Adrenal gland (tissue), 5 donors: Measurements from ENCODE around the gene RETSAT.

ENCODE experiments used
- POLR2A ChIP-seq, 2 donors: fragments of 450-650 bp; IDR thresholded peaks; one replicate each; pipeline ENCODE4 v1.6.1; 2017; ENCODE audit warnings: antibody characterized with exemption in 2 of 2, mild to moderate bottlenecking in 2 of 2, moderate library complexity in 1 of 2
- TF ChIP-seq, protein P1 (sequence below), 6 experiments: fragments of 450-650 bp in 4 of 6; fragments of 200-600 bp in 2 of 6; sonication (generic) in 1 of 6; IDR thresholded peaks; 1 replicate in 5 of 6; 2 replicates in 1 of 6; pipeline versions ENCODE4 v1.5.1 to v1.8.0; 2016 to 2021; ENCODE audit warnings: antibody characterized with exemption in 6 of 6, mild to moderate bottlenecking in 2 of 6, moderate library complexity in 1 of 6
- donor health status: DM: no; HTN: no; CAD: no.

DNA sequence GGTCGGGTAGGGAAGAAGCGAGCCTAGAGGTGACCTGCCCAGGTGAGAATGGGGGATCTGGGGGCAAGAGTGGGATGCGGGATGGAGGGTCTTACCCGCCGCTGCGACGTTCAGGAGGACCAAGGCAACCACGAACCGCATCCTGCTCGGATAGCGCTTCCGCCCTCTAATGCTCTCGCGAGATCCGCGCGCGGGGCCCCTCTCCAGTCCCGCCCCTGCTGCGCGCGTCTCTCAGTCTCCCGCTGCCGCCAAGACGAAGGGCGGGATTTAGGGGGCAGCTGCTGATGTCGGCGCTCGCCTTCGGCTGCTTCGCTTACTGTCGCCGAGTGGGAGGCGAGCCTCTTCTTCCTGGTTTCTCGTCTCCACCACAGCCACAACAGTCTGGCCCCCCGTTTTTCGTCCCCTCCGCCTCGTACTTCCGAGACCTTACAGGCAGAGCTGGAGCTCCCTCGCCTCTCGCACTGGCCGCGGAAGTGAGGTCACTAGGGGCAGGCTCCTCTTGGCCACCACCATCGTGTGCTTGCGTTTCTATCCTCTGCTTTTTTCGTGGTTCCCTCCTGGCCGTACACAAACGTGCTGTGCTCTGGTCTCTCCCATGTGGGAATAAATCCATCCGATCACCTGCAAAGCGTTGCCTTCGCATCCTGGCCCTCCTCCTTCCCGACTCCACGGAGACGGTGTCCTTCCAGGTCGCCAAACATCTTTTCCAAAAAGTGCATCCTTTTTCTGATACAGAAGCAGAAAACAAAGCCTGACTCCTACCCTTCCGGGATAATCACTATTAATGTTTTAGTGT, 26.3 kb downstream of the RETSAT start, which contains the start of gene TGOLN2:
- TF ChIP-seq, protein P1, sequence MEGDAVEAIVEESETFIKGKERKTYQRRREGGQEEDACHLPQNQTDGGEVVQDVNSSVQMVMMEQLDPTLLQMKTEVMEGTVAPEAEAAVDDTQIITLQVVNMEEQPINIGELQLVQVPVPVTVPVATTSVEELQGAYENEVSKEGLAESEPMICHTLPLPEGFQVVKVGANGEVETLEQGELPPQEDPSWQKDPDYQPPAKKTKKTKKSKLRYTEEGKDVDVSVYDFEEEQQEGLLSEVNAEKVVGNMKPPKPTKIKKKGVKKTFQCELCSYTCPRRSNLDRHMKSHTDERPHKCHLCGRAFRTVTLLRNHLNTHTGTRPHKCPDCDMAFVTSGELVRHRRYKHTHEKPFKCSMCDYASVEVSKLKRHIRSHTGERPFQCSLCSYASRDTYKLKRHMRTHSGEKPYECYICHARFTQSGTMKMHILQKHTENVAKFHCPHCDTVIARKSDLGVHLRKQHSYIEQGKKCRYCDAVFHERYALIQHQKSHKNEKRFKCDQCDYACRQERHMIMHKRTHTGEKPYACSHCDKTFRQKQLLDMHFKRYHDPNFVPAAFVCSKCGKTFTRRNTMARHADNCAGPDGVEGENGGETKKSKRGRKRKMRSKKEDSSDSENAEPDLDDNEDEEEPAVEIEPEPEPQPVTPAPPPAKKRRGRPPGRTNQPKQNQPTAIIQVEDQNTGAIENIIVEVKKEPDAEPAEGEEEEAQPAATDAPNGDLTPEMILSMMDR (IDR thresholded peaks at IDR 0.05), result peak in 2 of 6 experiments; percentile 9 to 19
- TF ChIP-seq POLR2A (IDR thresholded peaks at IDR 0.05), result peak; percentile 98 to 99
